Measurements from ENCODE around the gene HEMGN.

- TF ChIP-seq, protein P1, sequence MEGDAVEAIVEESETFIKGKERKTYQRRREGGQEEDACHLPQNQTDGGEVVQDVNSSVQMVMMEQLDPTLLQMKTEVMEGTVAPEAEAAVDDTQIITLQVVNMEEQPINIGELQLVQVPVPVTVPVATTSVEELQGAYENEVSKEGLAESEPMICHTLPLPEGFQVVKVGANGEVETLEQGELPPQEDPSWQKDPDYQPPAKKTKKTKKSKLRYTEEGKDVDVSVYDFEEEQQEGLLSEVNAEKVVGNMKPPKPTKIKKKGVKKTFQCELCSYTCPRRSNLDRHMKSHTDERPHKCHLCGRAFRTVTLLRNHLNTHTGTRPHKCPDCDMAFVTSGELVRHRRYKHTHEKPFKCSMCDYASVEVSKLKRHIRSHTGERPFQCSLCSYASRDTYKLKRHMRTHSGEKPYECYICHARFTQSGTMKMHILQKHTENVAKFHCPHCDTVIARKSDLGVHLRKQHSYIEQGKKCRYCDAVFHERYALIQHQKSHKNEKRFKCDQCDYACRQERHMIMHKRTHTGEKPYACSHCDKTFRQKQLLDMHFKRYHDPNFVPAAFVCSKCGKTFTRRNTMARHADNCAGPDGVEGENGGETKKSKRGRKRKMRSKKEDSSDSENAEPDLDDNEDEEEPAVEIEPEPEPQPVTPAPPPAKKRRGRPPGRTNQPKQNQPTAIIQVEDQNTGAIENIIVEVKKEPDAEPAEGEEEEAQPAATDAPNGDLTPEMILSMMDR (IDR thresholded peaks at IDR 0.05): no peak
- TF ChIP-seq POLR2A (IDR thresholded peaks at IDR 0.05): no peak
Measured at GRCh38 chr9:97970165-97970564, 32.2 kb upstream of the HEMGN start.
